ENCODE results near the gene SEC22C.

The SEC22C gene

DNA sequence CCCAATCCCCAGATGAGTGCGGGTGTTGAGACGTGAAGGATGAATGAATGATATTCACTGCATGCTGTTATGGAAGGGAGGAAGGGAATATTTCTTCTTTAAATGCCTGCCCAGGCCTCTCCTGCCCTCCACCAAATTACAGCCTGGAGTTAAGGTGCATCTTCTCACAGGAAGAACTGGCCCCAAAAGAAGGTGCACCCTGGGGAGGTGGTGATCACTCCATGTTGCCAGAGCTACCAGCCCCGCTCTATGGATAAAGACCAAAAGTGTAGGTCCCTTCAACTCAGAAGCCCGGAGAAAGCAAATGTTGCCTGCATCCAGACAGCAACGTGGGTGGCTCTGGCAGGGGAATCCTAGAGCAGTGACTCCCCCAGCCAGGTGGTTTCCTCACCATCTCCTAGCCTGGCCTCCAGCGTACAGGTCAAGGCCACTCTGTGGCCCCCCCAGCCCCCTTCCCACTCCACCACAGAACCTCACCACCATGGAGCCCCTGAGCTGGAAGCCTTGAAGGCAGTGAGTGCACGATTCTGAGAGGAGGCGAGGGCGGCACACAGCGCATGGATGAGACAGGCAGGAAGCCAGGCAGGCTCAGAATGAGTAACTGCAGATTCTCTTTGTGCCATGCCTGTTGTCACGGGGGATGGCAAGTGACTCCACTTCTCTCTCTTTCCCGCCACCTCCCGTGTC, 82.8 kb downstream of the SEC22C start:
- H3K9me2 ChIP-seq (replicated peaks; ENCODE audit: insufficient read depth, low read length): no peaks in the 10 kb centered on the region

DNA sequence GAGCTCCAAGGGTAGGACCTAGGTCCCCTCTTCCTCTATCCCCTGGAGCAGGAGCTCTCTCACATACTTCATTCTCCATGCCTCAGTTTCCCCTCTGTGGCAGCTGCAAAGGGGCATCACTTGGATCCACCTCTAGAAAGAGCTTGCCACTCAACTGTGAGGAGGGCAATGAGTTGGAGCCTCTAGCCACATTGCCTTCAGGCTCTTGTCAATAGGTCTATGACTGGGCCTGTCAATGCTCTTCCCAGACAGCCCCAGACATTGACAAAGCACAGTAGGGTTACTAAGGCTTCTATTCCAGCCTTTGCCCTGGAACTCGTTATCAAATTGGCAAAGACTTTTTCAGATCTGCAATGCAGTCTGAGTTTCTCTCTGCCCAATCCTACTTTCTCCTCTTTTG, 83.7 kb downstream of the SEC22C start:
- Histone ChIP-seq H2AFZ (ENCODE audit: low read depth, low read length, severe bottlenecking) (no peak overlapping the region), H3K79me2 (ENCODE audit: insufficient read depth, low read length) (no peaks in the 10 kb centered on the region), H4K20me1 (ENCODE audit: low read depth, low read length) (no peaks in the 10 kb centered on the region), H3K9me2 (replicated peaks; ENCODE audit: insufficient read depth, low read length) (no peaks in the 10 kb centered on the region), H3K4me3 (ENCODE audit: insufficient read depth, low read length, poor library complexity, severe bottlenecking) (no peak overlapping the region), H3F3A (ENCODE audit: insufficient read depth) (no peaks in the 10 kb centered on the region), H3K9ac (ENCODE audit: low read length) (no peak overlapping the region), H3K36me3 (ENCODE audit: low read length) (no peaks in the 10 kb centered on the region), H3K4me2 (ENCODE audit: low read depth, low read length, poor library complexity, severe bottlenecking) (no peak overlapping the region), H3K27ac (ENCODE audit: low read depth, low read length) (no peak overlapping the region), H3K27me3 (ENCODE audit: low read length) (no peaks in the 10 kb centered on the region), H3K9me3 (ENCODE audit: insufficient read depth, low read length) (no peaks in the 10 kb centered on the region)
- TF ChIP-seq, protein P1, sequence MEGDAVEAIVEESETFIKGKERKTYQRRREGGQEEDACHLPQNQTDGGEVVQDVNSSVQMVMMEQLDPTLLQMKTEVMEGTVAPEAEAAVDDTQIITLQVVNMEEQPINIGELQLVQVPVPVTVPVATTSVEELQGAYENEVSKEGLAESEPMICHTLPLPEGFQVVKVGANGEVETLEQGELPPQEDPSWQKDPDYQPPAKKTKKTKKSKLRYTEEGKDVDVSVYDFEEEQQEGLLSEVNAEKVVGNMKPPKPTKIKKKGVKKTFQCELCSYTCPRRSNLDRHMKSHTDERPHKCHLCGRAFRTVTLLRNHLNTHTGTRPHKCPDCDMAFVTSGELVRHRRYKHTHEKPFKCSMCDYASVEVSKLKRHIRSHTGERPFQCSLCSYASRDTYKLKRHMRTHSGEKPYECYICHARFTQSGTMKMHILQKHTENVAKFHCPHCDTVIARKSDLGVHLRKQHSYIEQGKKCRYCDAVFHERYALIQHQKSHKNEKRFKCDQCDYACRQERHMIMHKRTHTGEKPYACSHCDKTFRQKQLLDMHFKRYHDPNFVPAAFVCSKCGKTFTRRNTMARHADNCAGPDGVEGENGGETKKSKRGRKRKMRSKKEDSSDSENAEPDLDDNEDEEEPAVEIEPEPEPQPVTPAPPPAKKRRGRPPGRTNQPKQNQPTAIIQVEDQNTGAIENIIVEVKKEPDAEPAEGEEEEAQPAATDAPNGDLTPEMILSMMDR (IDR thresholded peaks at IDR 0.05; ENCODE audit: insufficient read depth, low read length, poor library complexity, severe bottlenecking): no peak
- TF ChIP-seq EZH2phosphoT487 (conservative IDR thresholded peaks at IDR 0.05; ENCODE audit: low read length): no peak

More for the DNA sequence above, 82.8 kb downstream of the SEC22C start:
- no peaks in the 10 kb centered on the region for H3K79me2 ChIP-seq (ENCODE audit: insufficient read depth, low read length)
- no peak overlapping the region for H3K4me2 ChIP-seq (ENCODE audit: low read depth, low read length, poor library complexity, severe bottlenecking)
- no peak overlapping the region for H2AFZ ChIP-seq (ENCODE audit: low read depth, low read length, severe bottlenecking)
- TF ChIP-seq, protein P1 (IDR thresholded peaks at IDR 0.05; ENCODE audit: insufficient read depth, low read length, poor library complexity, severe bottlenecking): no peak
- TF ChIP-seq EZH2phosphoT487 (conservative IDR thresholded peaks at IDR 0.05; ENCODE audit: low read length): no peak
- H3F3A ChIP-seq (ENCODE audit: insufficient read depth): no peaks in the 10 kb centered on the region
- H3K4me3 ChIP-seq (ENCODE audit: insufficient read depth, low read length, poor library complexity, severe bottlenecking): no peak overlapping the region
- H3K27me3 ChIP-seq (ENCODE audit: low read length): no peaks in the 10 kb centered on the region
- no peak overlapping the region for H3K9ac ChIP-seq (ENCODE audit: low read length)
- H3K27ac ChIP-seq (ENCODE audit: low read depth, low read length): no peak overlapping the region
- H4K20me1 ChIP-seq (ENCODE audit: low read depth, low read length): no peaks in the 10 kb centered on the region
- no peaks in the 10 kb centered on the region for H3K36me3 ChIP-seq (ENCODE audit: low read length)
- no peaks in the 10 kb centered on the region for H3K9me3 ChIP-seq (ENCODE audit: insufficient read depth, low read length)
